Measurements from ENCODE around the gene PHETA1.
A peak's percentile ranks its signal among the peaks of the same experiment; 100 is the strongest.
"Not testable (repeated sequence)": the region's sequence is repeated elsewhere in the genome, so short reads cannot be mapped to it uniquely, and the experiment has no call there.

PHETA1 gene

DNA sequence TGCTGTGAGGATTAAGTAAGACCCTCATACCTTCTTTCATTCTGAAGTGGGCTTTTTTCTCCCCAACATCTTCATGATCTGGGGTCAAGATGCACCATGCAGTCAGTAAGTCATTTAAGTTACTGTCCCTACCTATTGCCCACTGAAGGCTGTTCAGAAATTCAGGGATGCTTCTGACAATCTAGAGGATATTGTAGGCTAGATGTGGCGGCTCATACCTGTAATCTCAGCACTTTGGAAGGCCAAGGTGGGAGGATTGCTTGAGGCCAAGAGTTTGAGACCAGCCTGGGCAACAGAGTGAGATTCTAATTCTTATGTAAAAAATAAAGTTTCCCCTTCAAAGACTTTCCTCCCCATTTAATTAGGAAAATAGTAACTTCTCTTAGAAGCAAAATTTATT, 28.7 kb downstream of the PHETA1 start:
- no peak for TF ChIP-seq TAF1 (IDR thresholded peaks at IDR 0.05; ENCODE audit: borderline replicate concordance, low read depth, low read length)
- no peak for TF ChIP-seq POLR2AphosphoS5 (IDR thresholded peaks at IDR 0.05; ENCODE audit: low read depth, low read length)
- DNase-seq (ENCODE audit: insufficient read length) = no peak
- no peak for FAIRE-seq

DNA sequence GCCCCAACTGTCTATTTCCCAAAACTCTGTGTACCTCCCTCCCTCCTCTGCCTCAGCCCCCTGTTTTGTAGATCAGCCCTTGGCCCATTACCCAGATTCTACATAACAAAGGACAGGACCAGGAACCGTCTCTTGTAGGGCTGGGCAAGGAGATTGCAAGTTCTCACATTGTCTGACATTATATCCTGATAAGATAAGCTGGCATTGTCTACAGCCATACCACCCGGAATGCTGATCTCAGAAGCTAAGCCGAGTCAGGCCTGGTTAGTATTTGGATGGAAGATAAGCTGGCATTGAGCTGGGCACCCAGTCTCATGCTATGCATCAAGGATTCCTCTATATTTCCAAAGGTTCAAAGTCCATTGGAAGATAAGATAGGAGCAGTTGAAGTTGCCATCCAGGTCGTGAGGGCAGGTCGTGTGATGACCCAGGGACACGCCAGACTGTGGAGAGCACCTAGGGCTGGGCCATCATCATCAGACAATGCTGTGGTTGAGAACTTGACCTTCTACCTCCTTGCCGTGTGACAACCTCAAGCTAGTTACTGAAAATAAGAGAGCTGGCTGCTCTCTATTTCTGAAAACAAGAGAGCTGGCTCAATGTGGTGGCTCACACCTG, 29.5 kb downstream of the PHETA1 start:
- TF ChIP-seq POLR2A (IDR thresholded peaks at IDR 0.05; ENCODE audit: low read depth, low read length) (no peak), POLR2AphosphoS5 (IDR thresholded peaks at IDR 0.05; ENCODE audit: low read depth, low read length) (no peak), TAF1 (IDR thresholded peaks at IDR 0.05; ENCODE audit: borderline replicate concordance, low read depth, low read length) (no peak)
- FAIRE-seq = no peak
- DNase-seq (ENCODE audit: insufficient read length) = no peak

DNA sequence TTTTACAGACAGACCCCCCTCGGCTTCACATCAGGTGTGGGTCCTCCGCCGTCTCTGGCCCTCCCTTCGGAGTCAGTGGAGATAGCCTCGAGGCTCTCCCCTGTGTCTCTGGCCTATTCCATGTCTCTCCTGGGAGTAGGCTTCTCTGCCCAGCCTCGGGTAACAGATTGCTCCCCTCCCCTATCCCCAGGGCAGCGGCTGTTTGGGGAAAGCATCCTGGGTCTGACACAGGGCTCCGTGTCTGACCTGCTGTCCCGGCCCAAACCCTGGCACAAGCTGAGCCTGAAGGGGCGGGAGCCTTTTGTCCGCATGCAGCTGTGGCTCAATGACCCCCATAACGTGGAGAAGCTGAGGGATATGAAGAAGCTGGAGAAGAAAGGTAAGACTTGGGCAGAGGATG, 30.8 kb downstream of the PHETA1 start:
- no peak for DNase-seq (ENCODE audit: insufficient read length)
- TF ChIP-seq POLR2A (IDR thresholded peaks at IDR 0.05; ENCODE audit: low read depth, low read length) (no peak), TAF1 (IDR thresholded peaks at IDR 0.05; ENCODE audit: borderline replicate concordance, low read depth, low read length) (no peak), POLR2AphosphoS5 (IDR thresholded peaks at IDR 0.05; ENCODE audit: low read depth, low read length) (no peak)
- FAIRE-seq = no peak

DNA sequence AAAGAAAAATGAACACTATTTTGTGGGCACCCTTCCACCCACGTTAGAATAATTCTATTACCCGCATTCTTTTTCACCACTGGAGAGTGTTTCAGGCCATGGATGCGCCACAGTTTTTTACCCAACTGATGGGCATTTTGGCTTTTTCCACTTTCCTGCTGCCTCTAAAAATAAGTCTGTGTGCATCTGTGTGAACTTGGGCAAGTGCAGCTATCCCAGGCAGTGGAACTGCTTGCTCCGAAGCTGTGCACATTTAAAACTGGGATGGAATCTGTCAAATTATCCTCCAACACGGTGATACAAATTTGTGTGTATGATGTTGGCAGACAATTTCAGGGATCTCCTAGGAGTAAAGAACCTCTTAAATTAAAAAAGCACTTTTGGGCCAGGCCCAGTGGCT, 31.5 kb downstream of the PHETA1 start:
- TF ChIP-seq TAF1 (IDR thresholded peaks at IDR 0.05; ENCODE audit: borderline replicate concordance, low read depth, low read length) (no peak), POLR2A (IDR thresholded peaks at IDR 0.05; ENCODE audit: low read depth, low read length) (no peak)
- FAIRE-seq (no peak), DNase-seq (ENCODE audit: insufficient read length) (no peak)

DNA sequence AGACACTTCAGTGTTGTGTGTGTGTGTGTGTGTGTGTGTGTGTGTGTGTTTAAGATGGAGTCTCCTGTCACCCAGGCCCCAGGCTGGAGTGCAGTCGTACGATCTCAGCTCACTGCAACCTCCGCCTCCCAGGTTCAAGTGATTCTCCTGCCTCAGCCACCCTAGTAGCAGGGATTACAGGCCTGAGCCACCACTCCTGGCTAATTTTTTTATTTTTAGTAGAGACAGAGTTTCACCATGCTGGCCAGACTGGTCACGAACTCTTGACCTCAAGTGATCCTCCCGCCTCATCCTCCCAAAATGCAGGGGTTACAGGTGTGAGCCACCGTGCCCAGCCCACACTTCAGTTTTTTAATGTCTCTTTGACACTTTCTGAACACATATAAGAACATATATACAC, 32.5 kb downstream of the PHETA1 start:
- DNase-seq (ENCODE audit: insufficient read length); FAIRE-seq: not testable (repeated sequence)

DNA sequence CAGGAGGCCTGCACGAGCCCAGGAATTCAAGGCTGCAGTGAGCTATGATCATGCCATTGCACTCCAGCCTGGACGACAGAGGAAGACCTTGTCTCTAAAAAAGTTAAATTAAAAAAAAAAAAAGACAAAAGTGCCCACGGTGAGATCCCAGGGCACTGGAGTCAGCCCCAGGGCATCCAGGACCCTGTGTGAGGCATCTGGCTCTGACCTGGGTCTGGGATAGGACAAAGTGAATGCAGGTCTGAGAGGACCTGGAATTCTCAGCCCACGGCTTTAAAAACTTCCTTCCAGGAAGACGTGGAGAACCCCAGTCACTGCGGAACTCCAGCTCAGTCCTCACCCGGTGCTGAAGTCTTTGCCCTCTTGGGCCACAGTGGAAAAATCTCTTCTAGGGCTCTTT, 33.1 kb downstream of the PHETA1 start:
- TF ChIP-seq TAF1 (IDR thresholded peaks at IDR 0.05; ENCODE audit: borderline replicate concordance, low read depth, low read length) (no peak), POLR2A (IDR thresholded peaks at IDR 0.05; ENCODE audit: low read depth, low read length) (no peak), POLR2AphosphoS5 (IDR thresholded peaks at IDR 0.05; ENCODE audit: low read depth, low read length) (no peak)
- FAIRE-seq = no peak

DNA sequence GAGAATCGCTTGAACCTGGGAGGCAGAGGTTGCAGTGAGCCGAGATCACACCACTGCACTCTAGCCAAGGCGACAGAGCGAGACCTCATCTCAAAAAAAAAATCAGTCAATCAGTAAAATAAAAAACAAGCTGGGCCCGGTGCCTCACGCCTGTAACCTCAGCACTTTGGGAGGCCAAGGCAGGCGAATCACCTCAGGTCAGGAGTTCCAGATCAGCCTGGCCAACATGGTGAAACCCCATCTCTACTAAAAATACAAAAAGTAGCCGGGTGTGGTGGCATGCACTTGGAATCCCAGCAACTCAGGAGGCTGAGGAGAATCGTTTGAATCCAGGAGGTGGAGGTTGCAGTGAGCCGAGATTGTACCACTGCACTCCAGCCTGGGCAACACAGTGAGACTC, 33.6 kb downstream of the PHETA1 start:
- DNase-seq (ENCODE audit: insufficient read length); FAIRE-seq: not testable (repeated sequence)

More for the DNA sequence above, 33.1 kb downstream of the PHETA1 start:
- DNase-seq (ENCODE audit: insufficient read length) = no peak

DNA sequence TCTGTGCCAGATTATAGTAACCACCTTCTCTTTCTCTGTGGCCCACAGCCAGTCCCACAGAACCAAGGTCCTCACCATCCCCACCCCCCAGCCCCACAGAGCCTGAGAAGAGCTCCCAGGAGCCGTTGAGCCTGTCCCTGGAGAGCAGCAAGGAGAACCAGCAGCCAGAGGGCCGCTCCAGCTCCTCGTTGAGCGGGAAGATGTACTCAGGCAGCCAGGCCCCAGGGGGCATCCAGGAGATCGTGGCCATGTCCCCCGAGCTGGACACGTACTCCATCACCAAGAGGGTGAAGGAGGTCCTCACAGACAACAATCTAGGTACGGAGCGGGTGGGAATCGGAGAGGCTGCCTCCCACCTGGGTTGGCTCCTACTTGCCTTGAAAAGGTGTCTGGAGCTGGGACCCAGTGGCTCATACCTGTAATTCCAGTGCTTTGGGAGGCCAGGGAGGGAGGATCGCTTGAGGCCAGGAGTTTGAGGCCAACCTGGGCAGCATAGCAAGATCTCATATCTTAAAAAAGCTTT, 34.4 kb downstream of the PHETA1 start:
- DNase-seq (ENCODE audit: insufficient read length) (no peak), FAIRE-seq (no peak)
- no peak for TF ChIP-seq POLR2AphosphoS5 (IDR thresholded peaks at IDR 0.05; ENCODE audit: low read depth, low read length)
- no peak for TF ChIP-seq POLR2A (IDR thresholded peaks at IDR 0.05; ENCODE audit: low read depth, low read length)
- TF ChIP-seq TAF1 (IDR thresholded peaks at IDR 0.05; ENCODE audit: borderline replicate concordance, low read depth, low read length) = no peak

DNA sequence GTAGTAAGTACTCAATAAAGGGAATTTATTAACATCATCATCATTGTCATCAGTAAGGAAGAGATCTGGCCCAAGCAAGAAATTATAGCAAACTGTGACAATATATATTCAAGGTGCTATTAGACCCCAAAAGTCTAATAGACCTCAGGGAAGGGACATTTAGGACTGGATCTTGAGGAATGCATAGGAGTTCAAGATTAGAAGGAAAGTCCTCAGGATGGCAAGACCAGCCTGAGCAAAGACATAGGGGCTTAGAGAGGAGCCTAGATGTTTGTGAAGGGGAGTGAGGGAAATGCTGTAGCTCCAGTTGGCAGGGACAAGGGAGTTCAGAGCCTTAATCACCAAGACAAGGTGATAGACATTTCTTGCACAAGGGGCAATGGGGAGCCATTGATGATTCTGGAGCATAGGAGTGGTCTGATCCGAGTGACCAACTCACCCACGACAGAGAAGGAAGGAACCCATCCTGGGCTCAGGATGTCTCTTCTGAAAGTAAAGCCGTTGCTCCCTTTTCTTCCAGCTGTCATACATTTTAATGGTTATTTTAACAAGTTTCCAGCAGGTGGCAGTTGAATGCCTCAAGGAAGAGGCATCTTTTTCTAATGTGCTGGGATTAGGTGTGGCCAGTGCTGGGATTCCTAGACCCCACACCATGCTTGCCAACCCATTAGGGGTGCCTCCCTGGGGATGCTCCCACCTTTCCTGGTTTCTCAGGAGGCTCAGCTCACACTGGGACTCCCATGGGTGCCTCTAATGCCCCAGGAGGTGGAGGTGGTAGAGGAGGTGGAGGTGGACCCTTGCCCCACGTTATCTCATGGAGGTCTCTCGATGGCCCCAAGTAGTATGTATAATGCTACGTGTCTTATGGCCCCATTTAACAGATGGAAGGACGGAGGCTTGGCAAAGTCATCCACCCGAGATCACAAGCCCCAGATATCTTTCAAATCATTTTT, 37.8 kb downstream of the PHETA1 start:
- FAIRE-seq = peak; percentile 83
- DNase-seq (ENCODE audit: insufficient read length) = no peak
- TF ChIP-seq POLR2AphosphoS5 (IDR thresholded peaks at IDR 0.05; ENCODE audit: low read depth, low read length) (no peak), POLR2A (IDR thresholded peaks at IDR 0.05; ENCODE audit: low read depth, low read length) (no peak), TAF1 (IDR thresholded peaks at IDR 0.05; ENCODE audit: borderline replicate concordance, low read depth, low read length) (no peak)

DNA sequence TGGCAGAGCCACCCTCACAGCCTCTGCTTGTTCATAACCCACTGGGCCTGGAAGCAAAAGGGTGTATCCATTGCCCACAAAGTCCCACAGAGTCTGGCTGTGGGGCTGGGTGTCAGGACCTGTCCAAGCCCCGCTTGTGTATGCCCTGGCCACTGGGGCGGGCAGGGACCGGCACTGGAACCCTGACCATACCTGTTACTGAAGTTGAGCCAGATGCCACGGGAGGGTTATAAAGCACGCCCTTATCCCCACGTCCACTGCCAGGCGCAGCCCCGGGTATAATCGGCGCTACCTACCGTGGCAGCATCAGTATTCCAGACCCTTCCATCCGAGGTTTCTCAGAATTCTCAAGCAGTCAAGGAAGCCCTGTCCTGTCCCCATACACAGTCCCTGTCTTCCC, 40.8 kb downstream of the PHETA1 start:
- DNase-seq (ENCODE audit: insufficient read length) (no peak), FAIRE-seq (no peak)
- no peak for TF ChIP-seq POLR2AphosphoS5 (IDR thresholded peaks at IDR 0.05; ENCODE audit: low read depth, low read length)
- no peak for TF ChIP-seq TAF1 (IDR thresholded peaks at IDR 0.05; ENCODE audit: borderline replicate concordance, low read depth, low read length)
- TF ChIP-seq POLR2A (IDR thresholded peaks at IDR 0.05; ENCODE audit: low read depth, low read length) = no peak

DNA sequence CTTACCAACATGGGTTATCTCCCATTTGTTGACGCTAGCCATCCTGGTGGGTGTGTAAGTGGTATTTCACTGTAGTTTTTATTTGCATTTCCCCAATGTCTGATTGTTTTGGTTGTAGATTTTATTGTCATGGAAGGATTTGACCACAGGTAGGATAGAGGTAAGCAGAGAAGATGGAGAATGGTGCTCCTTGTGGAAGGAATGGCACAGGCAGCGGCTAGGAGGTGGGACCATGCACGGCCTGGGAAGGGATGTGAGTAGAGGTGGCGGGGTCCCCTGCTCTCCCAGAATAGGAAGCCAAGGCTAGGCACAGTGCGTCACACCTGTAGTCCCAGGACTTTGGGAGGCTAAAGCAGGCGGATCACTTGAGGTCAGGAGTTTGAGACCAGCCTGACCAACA, 41.4 kb downstream of the PHETA1 start:
- TF ChIP-seq POLR2A (IDR thresholded peaks at IDR 0.05; ENCODE audit: low read depth, low read length) (no peak), TAF1 (IDR thresholded peaks at IDR 0.05; ENCODE audit: borderline replicate concordance, low read depth, low read length) (no peak), POLR2AphosphoS5 (IDR thresholded peaks at IDR 0.05; ENCODE audit: low read depth, low read length) (no peak)
- no peak for FAIRE-seq
- no peak for DNase-seq (ENCODE audit: insufficient read length)
